GM23338 (cell line): ENCODE data around the gene ULK3. TPM values are rescaled to one million over a fixed set of nuclear protein-coding genes. Genes with fewer than 3 reads are reported as not detected.

ENCODE experiments used
- ATAC-seq: fragments of 200-7000 bp; cut with Tn5 transposase; 3 replicates; pipeline ENCODE4 v1.9.1; 2020
- DNase-seq: peaks from one replicate; pipeline ENCODE4 v3.0.0-alpha.2; 2015; ENCODE audit warnings: low spot score
- H2AFZ ChIP-seq: fragments of 200-600 bp; sonication (generic); 2 replicates; pipeline ENCODE4 v1.8.0; 2016; ENCODE audit warnings: antibody characterized with exemption, mild to moderate bottlenecking, moderate library complexity
- H3F3A ChIP-seq: fragments of 200-600 bp; sonication (generic); replicated peaks from 2 replicates; pipeline ENCODE4 v1.8.0; 2017; ENCODE audit warnings: antibody characterized with exemption, mixed run types, low read depth
- H3K27ac ChIP-seq: fragments of 200-600 bp; sonication (generic); 2 replicates; pipeline ENCODE4 v1.6.1; 2016; ENCODE audit warnings: low read depth
- H3K27me3 ChIP-seq: fragments of 200-600 bp; sonication (generic); 2 replicates; pipeline ENCODE4 v1.8.0; 2016; ENCODE audit warnings: mild to moderate bottlenecking, mixed run types, moderate library complexity; ENCODE audit not compliant: insufficient read depth
- H3K36me3 ChIP-seq: fragments of 200-600 bp; sonication (generic); 2 replicates; pipeline ENCODE4 v1.8.0; 2016; ENCODE audit warnings: mild to moderate bottlenecking; ENCODE audit not compliant: insufficient read depth
- H3K4me1 ChIP-seq: fragments of 200-600 bp; sonication (generic); 2 replicates; pipeline ENCODE4 v1.8.0; 2016; ENCODE audit warnings: mild to moderate bottlenecking, moderate library complexity; ENCODE audit not compliant: insufficient read depth
- H3K4me2 ChIP-seq: fragments of 200-600 bp; sonication (generic); 2 replicates; pipeline ENCODE4 v1.7.1; 2017; ENCODE audit warnings: mixed run types
- H3K4me3 ChIP-seq: fragments of 200-600 bp; sonication (generic); 2 replicates; pipeline ENCODE4 v1.6.1; 2016; ENCODE audit warnings: mixed run types
- H3K79me2 ChIP-seq: fragments of 200-600 bp; sonication (generic); replicated peaks from 2 replicates; pipeline ENCODE4 v1.8.0; 2017; ENCODE audit warnings: mild to moderate bottlenecking; ENCODE audit not compliant: insufficient read depth
- H3K9me2 ChIP-seq: fragments of 200-600 bp; sonication (generic); 2 replicates; pipeline ENCODE4 v1.8.0; 2017; ENCODE audit not compliant: insufficient read depth
- H4K20me1 ChIP-seq: fragments of 200-600 bp; sonication (generic); replicated peaks from 2 replicates; pipeline ENCODE4 v1.8.0; 2017; ENCODE audit warnings: mild to moderate bottlenecking; ENCODE audit not compliant: insufficient read depth
- H3K27ac Mint-ChIP-seq: 2 replicates; pipeline ENCODE4 v1.8.0; 2020; ENCODE audit warnings: inconsistent platforms, mild to moderate bottlenecking, moderate library complexity, mixed read lengths
- H3K27me3 Mint-ChIP-seq: 3 replicates; pipeline ENCODE4 v1.8.0; 2022; ENCODE audit warnings: low read depth, mild to moderate bottlenecking, moderate library complexity, mixed read lengths, inconsistent platforms; ENCODE audit not compliant: insufficient read depth, poor library complexity
- H3K36me3 Mint-ChIP-seq: 3 replicates; pipeline ENCODE4 v1.8.0; 2021; ENCODE audit warnings: low read depth, mild to moderate bottlenecking, inconsistent platforms, moderate library complexity, mixed read lengths
- H3K4me1 Mint-ChIP-seq: 3 replicates; pipeline ENCODE4 v1.8.0; 2020; ENCODE audit warnings: mild to moderate bottlenecking, inconsistent platforms, mixed read lengths
- H3K4me3 Mint-ChIP-seq: 3 replicates; pipeline ENCODE4 v1.8.0; 2021; ENCODE audit warnings: moderate library complexity, mild to moderate bottlenecking, inconsistent platforms, mixed read lengths
- H3K9me3 Mint-ChIP-seq: 3 replicates; pipeline ENCODE4 v1.8.0; 2020; ENCODE audit warnings: moderate library complexity, mild to moderate bottlenecking, inconsistent platforms, mixed read lengths
- CREB1 ChIP-seq: fragments of 250-450 bp; sonication (Bioruptor Pico); IDR thresholded peaks from 2 replicates; pipeline ENCODE4 v1.5.0; 2020; ENCODE audit warnings: low read depth, mild to moderate bottlenecking, moderate library complexity
- CTCF ChIP-seq, 2 experiments: fragments of 200-600 bp in 1 of 2; sonication (generic) in 1 of 2; conservative IDR thresholded peaks; 2 replicates each; pipeline versions ENCODE4 v1.5.1 to v1.6.1; 2016 to 2017; ENCODE audit warnings: antibody characterized with exemption in 2 of 2, low read depth in 2 of 2, mild to moderate bottlenecking in 2 of 2, moderate library complexity in 1 of 2
- ETS1 ChIP-seq: IDR thresholded peaks from 2 replicates; pipeline ENCODE4 v1.6.1; 2016; ENCODE audit warnings: antibody characterized with exemption
- EZH2 ChIP-seq: fragments of 200-600 bp; sonication (generic); IDR thresholded peaks from one replicate; pipeline ENCODE4 v1.8.0; 2017; ENCODE audit warnings: antibody characterized with exemption, mild to moderate bottlenecking, low read depth; ENCODE audit not compliant: unreplicated experiment
- EZH2phosphoT487 ChIP-seq: fragments of 200-600 bp; sonication (generic); IDR thresholded peaks from one replicate; pipeline ENCODE4 v1.8.1; 2018; ENCODE audit warnings: antibody characterized with exemption; ENCODE audit not compliant: unreplicated experiment
- JUNB ChIP-seq: IDR thresholded peaks from one replicate; pipeline ENCODE4 v1.6.1; 2016; ENCODE audit warnings: antibody characterized with exemption; ENCODE audit not compliant: unreplicated experiment
- NANOG ChIP-seq: IDR thresholded peaks from 2 replicates; pipeline ENCODE4 v1.6.1; 2016; ENCODE audit warnings: antibody characterized with exemption, borderline replicate concordance
- POLR2AphosphoS5 ChIP-seq: IDR thresholded peaks from 2 replicates; pipeline ENCODE4 v1.6.1; 2016; ENCODE audit warnings: antibody characterized with exemption, low read depth
- REST ChIP-seq: IDR thresholded peaks from one replicate; pipeline ENCODE4 v1.6.1; 2018; ENCODE audit warnings: antibody characterized with exemption; ENCODE audit not compliant: unreplicated experiment
- STAT1 ChIP-seq: IDR thresholded peaks from one replicate; pipeline ENCODE4 v1.6.1; 2016; ENCODE audit warnings: antibody characterized with exemption; ENCODE audit not compliant: unreplicated experiment
- ZNF114 ChIP-seq: fragments of 250-450 bp; sonication (Bioruptor Pico); IDR thresholded peaks from 2 replicates; pipeline ENCODE4 v1.5.0; 2020; ENCODE audit warnings: mild to moderate bottlenecking, moderate library complexity
- ZNF331 ChIP-seq: fragments of 250-450 bp; sonication (Bioruptor Pico); IDR thresholded peaks from 2 replicates; pipeline ENCODE4 v1.5.0; 2020; ENCODE audit warnings: low read depth, mild to moderate bottlenecking, moderate library complexity
- ZNF462 ChIP-seq: fragments of 250-450 bp; sonication (Bioruptor Pico); IDR thresholded peaks from 2 replicates; pipeline ENCODE4 v1.5.0; 2020; ENCODE audit warnings: mild to moderate bottlenecking, moderate library complexity
- polyA plus RNA-seq: library from polyadenylated mRNA; unstranded; fragments of >200 nt; fragmentation: Nextera tagmentation; extraction: Ambion mirVana; gene quantifications from 2 replicates; pipeline ENCODE4 v1.2.1, GENCODE V29; 2016
- total RNA-seq: library from RNA; depleted of rRNA; stranded (reverse); fragments of >200 nt; shearing (Covaris generic); gene quantifications from 2 replicates; pipeline ENCODE4 v1.2.3, GENCODE V29; 2014

ULK3 gene
- total and polyA plus RNA-seq, 2 experiments from 2014 or later = 20.3 to 35.4 TPM

GRCh38 chr15:74863239-74864056, 20.5 kb upstream of the ULK3 start:
- Histone ChIP-seq H3K27me3 (no peaks in the 10 kb centered on the region), H3K27ac (no peak overlapping the region), H3F3A (no peaks in the 10 kb centered on the region), H3K4me2 (no peak overlapping the region), H4K20me1 (peaks cover 21% of the 10 kb centered on the region), H3K4me1 (no peaks in the 10 kb centered on the region), H3K36me3 (no peaks in the 10 kb centered on the region), H2AFZ (no peak overlapping the region), H3K9me2 (no peaks in the 10 kb centered on the region), H3K79me2 (peaks cover 35% of the 10 kb centered on the region), H3K4me3 (no peak overlapping the region)
- Mint-ChIP-seq H3K27ac (no peak overlapping the region), H3K27me3 (peaks cover 2% of the 10 kb centered on the region), H3K4me3 (no peak overlapping the region), H3K4me1 (peaks cover 7% of the 10 kb centered on the region), H3K9me3 (no peaks in the 10 kb centered on the region), H3K36me3 (peaks cover 14% of the 10 kb centered on the region; the same call in 2 of the 3 replicates)
- TF ChIP-seq CREB1 (CRISPR knock-in tag) (no peak), REST (no peak), NANOG (no peak), ZNF462 (no peak), CTCF (conservative IDR thresholded peaks at IDR 0.05; ENCODE audit: low read depth in 2 of 2) (no peak), ZNF331 (CRISPR knock-in tag) (no peak), STAT1 (no peak), ZNF114 (CRISPR knock-in tag) (no peak), EZH2phosphoT487 (no peak), JUNB (no peak), POLR2AphosphoS5 (no peak), ETS1 (no peak), EZH2 (no peak)
- no peak for ATAC-seq
- DNase-seq = no peak
